ENCODE results near the gene ZNF202.

Gene ZNF202

GRCh38 chr11:123695231-123695630, 46.2 kb downstream of the ZNF202 start:
- in situ Hi-C loops (cut with MboI; ENCODE audit: low sequenced_read_pairs, unreplicated experiment), result no loop called here
- DNase-seq (ENCODE audit: low spot score), result no peak
- TF ChIP-seq CTCF (IDR thresholded peaks at IDR 0.05; ENCODE audit: borderline replicate concordance, control extremely low read depth, extremely low read depth, insufficient read depth, missing control alignments), result no peak

- no peak for DNase-seq (ENCODE audit: low spot score)
- in situ Hi-C loops (cut with MboI; ENCODE audit: low sequenced_read_pairs, unreplicated experiment), result no loop called here
- no peak for TF ChIP-seq CTCF (IDR thresholded peaks at IDR 0.05; ENCODE audit: borderline replicate concordance, control extremely low read depth, extremely low read depth, insufficient read depth, missing control alignments)
Measured at GRCh38 chr11:123694551-123694950, 46.9 kb downstream of the ZNF202 start.

DNA sequence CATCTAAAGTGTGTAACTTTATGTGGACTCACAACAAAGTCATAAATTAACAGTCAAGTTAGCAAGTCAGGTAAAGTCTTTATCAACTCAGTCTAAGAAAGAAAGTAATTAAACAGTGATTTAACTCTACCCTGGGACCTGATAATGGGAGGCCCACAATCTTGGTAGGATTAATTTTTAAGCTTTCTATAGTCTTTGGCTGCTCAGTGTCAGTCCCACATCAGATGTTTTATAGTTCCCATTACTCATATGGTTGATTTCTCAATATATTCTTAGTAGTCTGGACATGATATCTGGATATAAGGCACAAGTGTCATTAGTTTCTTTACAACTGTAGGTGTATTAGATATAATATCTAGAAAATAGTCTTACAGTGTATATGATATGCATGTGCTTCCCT, 48.5 kb downstream of the ZNF202 start:
- no peak for TF ChIP-seq CTCF (IDR thresholded peaks at IDR 0.05; ENCODE audit: borderline replicate concordance, control extremely low read depth, extremely low read depth, insufficient read depth, missing control alignments)
- no peak for DNase-seq (ENCODE audit: low spot score)
- in situ Hi-C loops (cut with MboI; ENCODE audit: low sequenced_read_pairs, unreplicated experiment), result no loop called here

DNA sequence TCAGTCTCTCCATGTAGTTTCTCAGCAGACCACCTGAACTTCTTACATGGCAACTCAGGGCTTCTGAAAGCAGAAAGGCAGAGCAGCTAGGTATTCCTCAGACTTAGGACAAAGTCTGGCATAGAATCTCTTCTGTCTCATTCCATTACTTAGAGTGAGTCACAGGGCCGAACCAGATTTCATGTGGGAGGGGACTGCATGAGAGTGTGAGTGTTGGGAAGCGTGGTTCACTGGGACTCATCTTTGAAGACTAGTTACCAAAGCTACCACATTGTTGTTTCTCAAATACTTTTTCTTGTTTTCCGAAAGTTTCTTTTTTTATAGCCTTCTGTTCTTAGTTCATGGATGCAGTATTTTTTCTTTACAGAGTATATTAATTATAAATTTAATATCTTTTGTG, 51.0 kb downstream of the ZNF202 start:
- in situ Hi-C loops (cut with MboI; ENCODE audit: low sequenced_read_pairs, unreplicated experiment), result no loop called here
- TF ChIP-seq CTCF (IDR thresholded peaks at IDR 0.05; ENCODE audit: borderline replicate concordance, control extremely low read depth, extremely low read depth, insufficient read depth, missing control alignments), result no peak
- no peak for DNase-seq (ENCODE audit: low spot score)

DNA sequence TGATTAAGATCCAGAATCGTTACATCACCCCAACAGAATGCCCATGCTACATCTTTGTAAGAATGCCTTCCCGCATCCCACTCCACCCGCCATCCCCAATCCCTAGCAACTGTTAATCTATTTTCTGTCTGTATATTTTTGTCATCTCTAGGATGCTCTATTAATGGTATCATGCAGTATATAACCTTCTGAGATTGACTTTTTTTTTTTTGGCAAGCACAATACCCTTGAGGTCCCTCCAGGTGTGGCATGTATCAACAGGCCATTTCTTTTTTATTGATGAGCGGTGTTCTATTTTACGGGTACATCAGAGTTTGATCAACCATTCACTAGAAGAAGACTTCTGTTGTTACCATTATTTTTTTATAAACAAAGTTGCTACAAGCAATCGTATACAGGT, 56.9 kb downstream of the ZNF202 start:
- in situ Hi-C loops (cut with MboI; ENCODE audit: low sequenced_read_pairs, unreplicated experiment), result no loop called here

GRCh38 chr11:123683428-123684170, 57.9 kb downstream of the ZNF202 start:
- no peak for TF ChIP-seq CTCF (IDR thresholded peaks at IDR 0.05; ENCODE audit: borderline replicate concordance, control extremely low read depth, extremely low read depth, insufficient read depth, missing control alignments)
- in situ Hi-C loops (cut with MboI; ENCODE audit: low sequenced_read_pairs, unreplicated experiment), result no loop called here
- DNase-seq (ENCODE audit: low spot score), result no peak

More for the DNA sequence above, 56.9 kb downstream of the ZNF202 start:
- DNase-seq (ENCODE audit: low spot score), result no peak
- no peak for TF ChIP-seq CTCF (IDR thresholded peaks at IDR 0.05; ENCODE audit: borderline replicate concordance, control extremely low read depth, extremely low read depth, insufficient read depth, missing control alignments)
